TTC549 (cell line): ENCODE results near the gene ZNF557.
A peak's percentile ranks its signal among the peaks of the same experiment; 100 is the strongest.
"Not testable (repeated sequence)": the region's sequence is repeated elsewhere in the genome, so short reads cannot be mapped to it uniquely, and the experiment has no call there.

Experiments
- FAIRE-seq: peaks from 2 replicates; lab custom pipeline; 2012; peaks lifted over from hg19 to GRCh38; lab: Jason Lieb, UNC

Gene ZNF557

GRCh38 chr19:7069042-7069903, at the start of gene ZNF557:
ZNF557 (plus strand) TSS chr19:7069703; CDS start chr19:7075075, 5,372 bp downstream.
- no peak for FAIRE-seq

- FAIRE-seq, result not testable (repeated sequence)
These were observed 48.2 kb upstream of the ZNF557 start, which contains the start of gene MBD3L2B for GRCh38 chr19:7021331-7021730. MBD3L2B (minus strand) TSS chr19:7021431; CDS start chr19:7021397, 34 bp downstream.

- FAIRE-seq, result not testable (repeated sequence)
These were observed 40.7 kb upstream of the ZNF557 start for GRCh38 chr19:7028790-7029189.

GRCh38 chr19:7030278-7030677, 39.2 kb upstream of the ZNF557 start, which contains the start of gene MBD3L5:
MBD3L5 (plus strand) TSS chr19:7030578; CDS start chr19:7030612, 34 bp downstream.
- FAIRE-seq, result not testable (repeated sequence)

GRCh38 chr19:7040079-7040478, 29.4 kb upstream of the ZNF557 start, which contains the start of gene MBD3L4:
MBD3L4 (minus strand) TSS chr19:7040179; CDS start chr19:7040144, 35 bp downstream.
- FAIRE-seq, result not testable (repeated sequence)

GRCh38 chr19:7041563-7041962, 27.9 kb upstream of the ZNF557 start:
- FAIRE-seq, result not testable (repeated sequence)

GRCh38 chr19:7049021-7049420, 20.5 kb upstream of the ZNF557 start, which contains the start of gene MBD3L2:
MBD3L2 (plus strand) TSS chr19:7049321; CDS start chr19:7049374, 53 bp downstream.
- FAIRE-seq, result not testable (repeated sequence)

- not testable (repeated sequence) for FAIRE-seq
These were observed 18.1 kb upstream of the ZNF557 start for GRCh38 chr19:7051421-7051820.

GRCh38 chr19:7052896-7053295, 16.6 kb upstream of the ZNF557 start:
- FAIRE-seq, result not testable (repeated sequence)

GRCh38 chr19:7054635-7055368, 14.7 kb upstream of the ZNF557 start:
- FAIRE-seq, result not testable (repeated sequence)

- not testable (repeated sequence) for FAIRE-seq
These were observed 13.8 kb upstream of the ZNF557 start for GRCh38 chr19:7055679-7056078.

GRCh38 chr19:7056371-7056770, 13.1 kb upstream of the ZNF557 start:
- FAIRE-seq, result not testable (repeated sequence)

- FAIRE-seq, result not testable (repeated sequence)
These were observed 10.9 kb upstream of the ZNF557 start, which contains the start of gene MBD3L3 for GRCh38 chr19:7058576-7058975. MBD3L3 (minus strand) TSS chr19:7058676; CDS start chr19:7058605, 71 bp downstream.

- FAIRE-seq, result not testable (repeated sequence)
These were observed 9.5 kb upstream of the ZNF557 start for GRCh38 chr19:7059977-7060376.

- no peak for FAIRE-seq
These were observed 6.2 kb upstream of the ZNF557 start for GRCh38 chr19:7063339-7063738.

GRCh38 chr19:7063764-7064418, 5.6 kb upstream of the ZNF557 start:
- FAIRE-seq, result no peak

- peak; percentile 26 for FAIRE-seq
These were observed 2.4 kb upstream of the ZNF557 start for GRCh38 chr19:7067122-7067521.

GRCh38 chr19:7067716-7068115, 1.8 kb upstream of the ZNF557 start:
- FAIRE-seq, result no peak

- no peak for FAIRE-seq
These were observed 904 bp upstream of the ZNF557 start for GRCh38 chr19:7068599-7068998.

- FAIRE-seq, result no peak
These were observed 362 bp downstream of the ZNF557 start for GRCh38 chr19:7069904-7070226.

- no peak for FAIRE-seq
These were observed 3.0 kb downstream of the ZNF557 start for GRCh38 chr19:7072541-7072940.

- no peak for FAIRE-seq
These were observed 5.3 kb downstream of the ZNF557 start for GRCh38 chr19:7074705-7075282.
